Ramos (cell line): ENCODE results near the gene LYRM1.
"Not testable (repeated sequence)": the region's sequence is repeated elsewhere in the genome, so short reads cannot be mapped to it uniquely, and the experiment has no call there.

Experiments used
- in situ Hi-C: fragments of 300-500 bp; cut with MboI; formaldehyde crosslinking; loops from one replicate; pipeline ENCODE4 v1.14.3; 2022; ENCODE audit warnings: low sequenced_read_pairs; ENCODE audit not compliant: unreplicated experiment

The LYRM1 gene

GRCh38 chr16:20900299-20901067 is at the start of gene LYRM1, which contains the start of gene DCUN1D3:
Gene LYRM1 (plus strand): TSS chr16:20900771. CDS start chr16:20915556, 14,785 bp downstream.
Gene DCUN1D3 (minus strand): TSS chr16:20900358. CDS start chr16:20862538, 37,820 bp downstream.
- in situ Hi-C loops: no loop called here

- in situ Hi-C loops: loop anchor here (10.0 kb wide), 1 partner anchor 224 kb away; no protein-coding TSS in a partner anchor
Measured at GRCh38 chr16:20850981-20851380, 49.6 kb upstream of the LYRM1 start.

- in situ Hi-C loops: loop anchor here (10.0 kb wide), 1 partner anchor 223 kb away; no protein-coding TSS in a partner anchor
Measured at GRCh38 chr16:20851601-20852000, 49.0 kb upstream of the LYRM1 start.

GRCh38 chr16:20853143-20853542 is 47.4 kb upstream of the LYRM1 start:
- in situ Hi-C loops: loop anchor here (10.0 kb wide), 1 partner anchor 222 kb away; no protein-coding TSS in a partner anchor

- in situ Hi-C loops: loop anchor here (10.0 kb wide), 1 partner anchor 221 kb away; no protein-coding TSS in a partner anchor
Measured at GRCh38 chr16:20853981-20854620, 46.5 kb upstream of the LYRM1 start.

- in situ Hi-C loops: loop anchor here (10.0 kb wide), 1 partner anchor 220 kb away; no protein-coding TSS in a partner anchor
Measured at GRCh38 chr16:20854963-20855362, 45.6 kb upstream of the LYRM1 start.

- in situ Hi-C loops: loop anchor here (10.0 kb wide), 1 partner anchor 218 kb away; no protein-coding TSS in a partner anchor
Measured at GRCh38 chr16:20857281-20857680, 43.3 kb upstream of the LYRM1 start.

GRCh38 chr16:20859229-20859628 is 41.3 kb upstream of the LYRM1 start:
- in situ Hi-C loops: loop anchor here (10.0 kb wide), 1 partner anchor 216 kb away; no protein-coding TSS in a partner anchor

GRCh38 chr16:20859699-20860098 is 40.9 kb upstream of the LYRM1 start:
- in situ Hi-C loops: loop anchor here (10.0 kb wide), 1 partner anchor 215 kb away; no protein-coding TSS in a partner anchor

GRCh38 chr16:20860361-20860760 is 40.2 kb upstream of the LYRM1 start:
- in situ Hi-C loops: no loop called here

GRCh38 chr16:20860995-20861394 is 39.6 kb upstream of the LYRM1 start:
- in situ Hi-C loops: not testable (repeated sequence)

GRCh38 chr16:20862162-20862960 is 38.2 kb upstream of the LYRM1 start:
- in situ Hi-C loops: no loop called here

- in situ Hi-C loops: not testable (repeated sequence)
Measured at GRCh38 chr16:20864376-20864775, 36.2 kb upstream of the LYRM1 start.

GRCh38 chr16:20865420-20866131 is 35.0 kb upstream of the LYRM1 start:
- in situ Hi-C loops: no loop called here

GRCh38 chr16:20866145-20866772 is 34.3 kb upstream of the LYRM1 start:
- in situ Hi-C loops: no loop called here

GRCh38 chr16:20866801-20867200 is 33.8 kb upstream of the LYRM1 start:
- in situ Hi-C loops: no loop called here

GRCh38 chr16:20867585-20867984 is 33.0 kb upstream of the LYRM1 start:
- in situ Hi-C loops: no loop called here

GRCh38 chr16:20868890-20869289 is 31.7 kb upstream of the LYRM1 start:
- in situ Hi-C loops: no loop called here
